Keratinocyte (primary cell): ENCODE data around the gene ADAMTSL3. TPM values are rescaled to one million over a fixed set of nuclear protein-coding genes. Genes with fewer than 3 reads are reported as not detected.
A peak's percentile ranks its signal among the peaks of the same experiment; 100 is the strongest.
"Not testable (repeated sequence)": the region's sequence is repeated elsewhere in the genome, so short reads cannot be mapped to it uniquely, and the experiment has no call there.

Experiments used
- DNase-seq: peaks from one replicate; pipeline ENCODE4 v3.0.0-alpha.2; 2011; ENCODE audit warnings: low read depth, missing footprints, low spot score
- FAIRE-seq: peaks from 2 replicates; lab custom pipeline; 2011; peaks lifted over from hg19 to GRCh38; lab: Jason Lieb, UNC
- H2AFZ ChIP-seq: 2 replicates; pipeline ENCODE4 v1.6.0; 2012; ENCODE audit warnings: low read length, control low read depth, inconsistent platforms; ENCODE audit not compliant: control insufficient read depth
- H3K27ac ChIP-seq: 2 replicates; pipeline ENCODE4 v1.5.1; 2011; ENCODE audit warnings: low read length; ENCODE audit not compliant: control insufficient read depth, insufficient read depth
- H3K27me3 ChIP-seq: 3 replicates; pipeline ENCODE4 v1.6.0; 2011; ENCODE audit warnings: low read length; ENCODE audit not compliant: control insufficient read depth, insufficient read depth; ENCODE audit errors: extremely low read depth
- H3K36me3 ChIP-seq, 2 experiments: 2 replicates in 1 of 2; 3 replicates in 1 of 2; pipeline ENCODE4 v1.5.1; 2011; ENCODE audit warnings: low read length in 2 of 2, mild to moderate bottlenecking in 1 of 2; ENCODE audit not compliant: control insufficient read depth in 2 of 2, insufficient read depth in 2 of 2; ENCODE audit errors: extremely low read depth in 1 of 2
- H3K4me1 ChIP-seq: 3 replicates; pipeline ENCODE4 v1.5.1; 2011; ENCODE audit warnings: low read length; ENCODE audit not compliant: control insufficient read depth, insufficient read depth; ENCODE audit errors: extremely low read depth
- H3K4me2 ChIP-seq: 3 replicates; pipeline ENCODE4 v1.6.0; 2011; ENCODE audit warnings: low read depth, low read length; ENCODE audit not compliant: control insufficient read depth, insufficient read depth; ENCODE audit errors: extremely low read depth
- H3K4me3 ChIP-seq, 3 experiments: fragments of 200-600 bp in 1 of 3; sonication (generic) in 1 of 3; 2 replicates in 2 of 3; 3 replicates in 1 of 3; pipeline ENCODE4 v1.5.1; 2011 to 2016; ENCODE audit warnings: low read length in 3 of 3, mild to moderate bottlenecking in 3 of 3, control low read depth in 2 of 3, inconsistent platforms in 1 of 3, low read depth in 1 of 3, mixed read lengths in 1 of 3, mixed run types in 1 of 3, moderate library complexity in 1 of 3; ENCODE audit not compliant: control insufficient read depth in 2 of 3, insufficient read depth in 2 of 3; ENCODE audit errors: extremely low read depth in 1 of 3
- H3K79me2 ChIP-seq: 2 replicates; pipeline ENCODE4 v1.6.0; 2012; ENCODE audit warnings: low read length; ENCODE audit not compliant: control insufficient read depth, insufficient read depth
- H3K9ac ChIP-seq: 3 replicates; pipeline ENCODE4 v1.6.0; 2011; ENCODE audit warnings: low read length; ENCODE audit not compliant: control insufficient read depth, insufficient read depth; ENCODE audit errors: extremely low read depth
- H3K9me1 ChIP-seq: 3 replicates; pipeline ENCODE4 v1.6.0; 2011; ENCODE audit warnings: low read length; ENCODE audit not compliant: control insufficient read depth, insufficient read depth; ENCODE audit errors: extremely low read depth
- H3K9me3 ChIP-seq: 2 replicates; pipeline ENCODE4 v1.5.1; 2012; ENCODE audit warnings: low read depth, low read length; ENCODE audit not compliant: control insufficient read depth
- H4K20me1 ChIP-seq: 3 replicates; pipeline ENCODE4 v1.6.0; 2011; ENCODE audit warnings: low read length; ENCODE audit not compliant: control insufficient read depth, insufficient read depth; ENCODE audit errors: extremely low read depth
- EZH2 ChIP-seq: IDR thresholded peaks from one replicate; pipeline ENCODE4 v1.6.1; 2012; ENCODE audit warnings: inconsistent platforms, mild to moderate bottlenecking, low read length, moderate library complexity
- dilution Hi-C: fragments of 300-500 bp; cut with MboI; formaldehyde crosslinking; loops from one replicate; pipeline ENCODE4 v1.7.0; 2020; ENCODE audit warnings: low sequenced_read_pairs; ENCODE audit not compliant: extremely low pct_ligation_motif_present
- polyA plus RNA-seq, 5 experiments: library from polyadenylated mRNA; depleted of rRNA in 3 of 5; stranded (reverse) in 3 of 5; stranded (forward) in 1 of 5; unstranded in 1 of 5; fragments of >200 nt; gene quantifications; 1 replicate in 1 of 5; 2 replicates in 3 of 5; 3 replicates in 1 of 5; pipeline versions ENCODE4 v1.2.1 to v1.2.3, GENCODE V29; 2011 to 2012; ENCODE audit warnings: missing spikeins in 2 of 5, low read depth in 1 of 5, low replicate concordance in 1 of 5
- TF ChIP-seq, protein P1 (sequence below), 3 experiments: IDR thresholded peaks in 1 of 3; conservative IDR thresholded peaks in 1 of 3; optimal IDR thresholded peaks in 1 of 3; 2 replicates in 2 of 3; 3 replicates in 1 of 3; pipeline versions ENCODE3 to v1.5.1; 2011; ENCODE audit warnings: low read length in 3 of 3, mild to moderate bottlenecking in 3 of 3, moderate library complexity in 2 of 3, control low read depth in 1 of 3, inconsistent platforms in 1 of 3; ENCODE audit not compliant: insufficient read depth in 2 of 3; ENCODE audit errors: extremely low read depth in 1 of 3

Gene ADAMTSL3
- polyA plus RNA-seq, 1 donor (not counting 4 experiments of a cell fraction or from before 2014, with no cell fraction given) = 0.01 TPM

DNA sequence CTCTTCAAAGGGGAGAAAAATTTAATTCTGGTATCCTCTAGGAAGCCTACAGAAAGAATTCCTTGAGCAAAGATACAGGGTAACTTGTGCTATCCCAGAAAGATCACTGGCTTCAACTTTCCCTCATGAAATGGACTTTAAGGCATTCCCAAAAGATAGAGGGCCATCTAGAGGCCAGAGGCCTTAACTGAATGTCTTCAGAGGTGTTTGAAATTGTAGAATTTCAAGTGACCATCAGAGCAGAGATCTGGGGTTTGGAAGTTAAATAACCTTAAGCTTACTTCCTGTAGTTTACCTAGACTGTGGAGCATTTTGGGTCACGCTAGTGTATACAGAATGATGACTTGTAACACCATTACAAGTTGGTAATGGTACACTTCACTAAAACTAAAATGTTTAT, 400.6 kb downstream of the ADAMTSL3 start:
- H3K9me3 ChIP-seq, H3K79me2 ChIP-seq, H3K9ac ChIP-seq, H3K27ac ChIP-seq, dilution Hi-C loops, H3K9me1 ChIP-seq, DNase-seq, H3K4me1 ChIP-seq, H3K4me3 ChIP-seq, H3K36me3 ChIP-seq, H2AFZ ChIP-seq, H3K4me2 ChIP-seq, H3K27me3 ChIP-seq, H4K20me1 ChIP-seq: not testable (repeated sequence)
- FAIRE-seq = peak; percentile 76

DNA sequence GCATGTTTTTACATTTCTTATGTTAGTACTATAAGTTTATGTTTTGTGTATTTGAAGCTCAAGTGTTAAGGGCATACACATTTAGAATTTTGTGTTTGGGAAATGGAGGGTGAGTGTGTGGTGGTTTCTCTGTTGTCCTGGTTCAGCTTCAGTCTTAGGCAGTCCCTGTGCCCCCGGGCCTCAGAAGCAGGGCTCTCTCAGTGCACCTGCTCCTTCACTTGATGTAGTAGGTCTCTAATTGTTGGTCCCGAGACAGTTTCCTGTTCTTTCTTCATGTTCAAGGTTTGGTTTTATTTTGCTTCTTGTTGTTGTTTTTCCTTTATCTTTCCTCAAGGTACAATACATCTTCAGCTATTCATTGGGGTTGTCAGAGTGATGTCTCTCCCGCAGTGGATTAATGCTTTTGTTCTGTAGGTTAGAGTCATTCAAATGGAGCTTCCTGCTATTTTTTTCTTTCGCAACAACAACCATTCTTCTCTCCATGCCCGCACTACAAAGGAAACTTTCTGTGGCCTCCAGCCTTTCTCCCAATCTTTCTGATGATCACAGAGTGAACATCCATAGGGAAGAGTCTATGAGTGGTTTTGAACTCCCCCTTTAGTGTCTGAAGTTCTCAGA, 403.9 kb downstream of the ADAMTSL3 start:
- Histone ChIP-seq H3K79me2 (no peaks in the 10 kb centered on the region), H3K36me3 (no peaks in the 10 kb centered on the region), H3K4me1 (no peaks in the 10 kb centered on the region), H3K27me3 (no peaks in the 10 kb centered on the region), H3K4me2 (no peak overlapping the region), H3K9ac (no peak overlapping the region), H3K9me3 (no peaks in the 10 kb centered on the region), H3K4me3 (no peak overlapping the region), H4K20me1 (no peaks in the 10 kb centered on the region), H3K27ac (no peak overlapping the region), H2AFZ (no peak overlapping the region), H3K9me1 (no peaks in the 10 kb centered on the region)
- DNase-seq (no peak), FAIRE-seq (peak; percentile 51)
- dilution Hi-C loops = no loop called here
- TF ChIP-seq EZH2 = no peak
- TF ChIP-seq, protein P1, sequence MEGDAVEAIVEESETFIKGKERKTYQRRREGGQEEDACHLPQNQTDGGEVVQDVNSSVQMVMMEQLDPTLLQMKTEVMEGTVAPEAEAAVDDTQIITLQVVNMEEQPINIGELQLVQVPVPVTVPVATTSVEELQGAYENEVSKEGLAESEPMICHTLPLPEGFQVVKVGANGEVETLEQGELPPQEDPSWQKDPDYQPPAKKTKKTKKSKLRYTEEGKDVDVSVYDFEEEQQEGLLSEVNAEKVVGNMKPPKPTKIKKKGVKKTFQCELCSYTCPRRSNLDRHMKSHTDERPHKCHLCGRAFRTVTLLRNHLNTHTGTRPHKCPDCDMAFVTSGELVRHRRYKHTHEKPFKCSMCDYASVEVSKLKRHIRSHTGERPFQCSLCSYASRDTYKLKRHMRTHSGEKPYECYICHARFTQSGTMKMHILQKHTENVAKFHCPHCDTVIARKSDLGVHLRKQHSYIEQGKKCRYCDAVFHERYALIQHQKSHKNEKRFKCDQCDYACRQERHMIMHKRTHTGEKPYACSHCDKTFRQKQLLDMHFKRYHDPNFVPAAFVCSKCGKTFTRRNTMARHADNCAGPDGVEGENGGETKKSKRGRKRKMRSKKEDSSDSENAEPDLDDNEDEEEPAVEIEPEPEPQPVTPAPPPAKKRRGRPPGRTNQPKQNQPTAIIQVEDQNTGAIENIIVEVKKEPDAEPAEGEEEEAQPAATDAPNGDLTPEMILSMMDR (optimal IDR thresholded peaks at IDR 0.05 in 1 of 3, IDR thresholded peaks at IDR 0.05 in 1 of 3, conservative IDR thresholded peaks at IDR 0.05 in 1 of 3; ENCODE audit: extremely low read depth in 1 of 3, insufficient read depth in 2 of 3, low read length in 3 of 3) = no peak

DNA sequence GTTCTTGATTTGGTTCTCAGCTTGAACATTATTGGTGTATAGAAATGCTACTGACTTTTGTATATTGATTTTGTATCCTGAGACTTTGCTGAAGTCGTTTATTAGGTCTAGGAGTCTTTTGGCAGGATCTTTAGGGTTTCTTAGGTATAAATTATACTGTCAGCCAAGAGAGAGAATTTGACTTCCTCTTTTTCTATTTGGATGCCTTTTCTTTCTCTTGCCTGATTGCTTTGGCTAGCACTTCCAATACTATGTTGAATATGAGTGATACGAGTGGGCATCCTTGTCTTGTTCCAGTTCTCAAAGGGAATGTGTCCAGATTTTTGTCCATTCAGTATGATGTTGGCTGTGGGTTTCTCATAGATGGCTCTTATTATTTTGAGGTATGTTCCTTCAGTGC, 409.8 kb downstream of the ADAMTSL3 start:
- FAIRE-seq, H3K36me3 ChIP-seq, H3K4me2 ChIP-seq, H3K4me3 ChIP-seq, H3K27ac ChIP-seq, H3K9me3 ChIP-seq, H3K79me2 ChIP-seq, DNase-seq, H3K27me3 ChIP-seq, dilution Hi-C loops, H3K9ac ChIP-seq, H2AFZ ChIP-seq, H3K9me1 ChIP-seq, H4K20me1 ChIP-seq: not testable (repeated sequence)
- H3K4me1 ChIP-seq = peaks cover 13% of the 10 kb centered on the region

DNA sequence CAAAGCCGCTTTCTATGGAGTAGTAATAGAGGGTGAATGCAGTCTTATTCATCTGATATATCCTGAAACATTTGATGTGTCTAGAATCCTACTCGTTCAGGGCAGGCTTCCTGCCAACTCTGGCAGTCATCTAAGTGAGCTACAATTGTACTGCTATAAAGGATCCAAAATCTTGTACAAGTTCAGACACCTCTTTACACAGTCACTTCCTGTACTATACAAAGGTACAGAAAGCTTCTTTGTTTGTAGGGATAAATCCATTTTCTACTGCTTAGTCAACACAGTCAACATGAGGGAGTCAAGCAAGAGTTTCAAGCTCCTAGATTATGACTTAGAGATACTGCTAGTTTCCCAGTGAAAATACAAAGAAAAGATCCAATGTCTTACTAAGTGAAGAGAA, 414.8 kb downstream of the ADAMTSL3 start:
- Histone ChIP-seq H3K27ac (peak overlapping the region; percentile 72), H3K4me1 (peaks cover 19% of the 10 kb centered on the region), H3K4me2 (peak overlapping the region; percentile 60), H3K4me3 (peak overlapping the region; percentile 10 to 44 (median 23)), H3K9ac (peak overlapping the region; percentile 17), H2AFZ (peak overlapping the region; percentile 29)
- H3K36me3 ChIP-seq, H3K9me3 ChIP-seq, dilution Hi-C loops, H3K27me3 ChIP-seq, H4K20me1 ChIP-seq, H3K79me2 ChIP-seq, H3K9me1 ChIP-seq: not testable (repeated sequence)
- DNase-seq (peak; percentile 52), FAIRE-seq (peak; percentile 100)
